HG02840 (cell line): ENCODE measurements around the gene CDC16.
"Not testable (repeated sequence)": the region's sequence is repeated elsewhere in the genome, so short reads cannot be mapped to it uniquely, and the experiment has no call there.

ENCODE experiments used
- ATAC-seq: cut with Tn5 transposase; IDR thresholded peaks from one replicate; pipeline ENCODE4 v1.9.1; 2021; ENCODE audit warnings: mild to moderate bottlenecking, moderate library complexity, moderate number of reproducible peaks; ENCODE audit not compliant: unreplicated experiment, low FRiP score

CDC16 gene, protein sequence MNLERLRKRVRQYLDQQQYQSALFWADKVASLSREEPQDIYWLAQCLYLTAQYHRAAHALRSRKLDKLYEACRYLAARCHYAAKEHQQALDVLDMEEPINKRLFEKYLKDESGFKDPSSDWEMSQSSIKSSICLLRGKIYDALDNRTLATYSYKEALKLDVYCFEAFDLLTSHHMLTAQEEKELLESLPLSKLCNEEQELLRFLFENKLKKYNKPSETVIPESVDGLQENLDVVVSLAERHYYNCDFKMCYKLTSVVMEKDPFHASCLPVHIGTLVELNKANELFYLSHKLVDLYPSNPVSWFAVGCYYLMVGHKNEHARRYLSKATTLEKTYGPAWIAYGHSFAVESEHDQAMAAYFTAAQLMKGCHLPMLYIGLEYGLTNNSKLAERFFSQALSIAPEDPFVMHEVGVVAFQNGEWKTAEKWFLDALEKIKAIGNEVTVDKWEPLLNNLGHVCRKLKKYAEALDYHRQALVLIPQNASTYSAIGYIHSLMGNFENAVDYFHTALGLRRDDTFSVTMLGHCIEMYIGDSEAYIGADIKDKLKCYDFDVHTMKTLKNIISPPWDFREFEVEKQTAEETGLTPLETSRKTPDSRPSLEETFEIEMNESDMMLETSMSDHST

DNA sequence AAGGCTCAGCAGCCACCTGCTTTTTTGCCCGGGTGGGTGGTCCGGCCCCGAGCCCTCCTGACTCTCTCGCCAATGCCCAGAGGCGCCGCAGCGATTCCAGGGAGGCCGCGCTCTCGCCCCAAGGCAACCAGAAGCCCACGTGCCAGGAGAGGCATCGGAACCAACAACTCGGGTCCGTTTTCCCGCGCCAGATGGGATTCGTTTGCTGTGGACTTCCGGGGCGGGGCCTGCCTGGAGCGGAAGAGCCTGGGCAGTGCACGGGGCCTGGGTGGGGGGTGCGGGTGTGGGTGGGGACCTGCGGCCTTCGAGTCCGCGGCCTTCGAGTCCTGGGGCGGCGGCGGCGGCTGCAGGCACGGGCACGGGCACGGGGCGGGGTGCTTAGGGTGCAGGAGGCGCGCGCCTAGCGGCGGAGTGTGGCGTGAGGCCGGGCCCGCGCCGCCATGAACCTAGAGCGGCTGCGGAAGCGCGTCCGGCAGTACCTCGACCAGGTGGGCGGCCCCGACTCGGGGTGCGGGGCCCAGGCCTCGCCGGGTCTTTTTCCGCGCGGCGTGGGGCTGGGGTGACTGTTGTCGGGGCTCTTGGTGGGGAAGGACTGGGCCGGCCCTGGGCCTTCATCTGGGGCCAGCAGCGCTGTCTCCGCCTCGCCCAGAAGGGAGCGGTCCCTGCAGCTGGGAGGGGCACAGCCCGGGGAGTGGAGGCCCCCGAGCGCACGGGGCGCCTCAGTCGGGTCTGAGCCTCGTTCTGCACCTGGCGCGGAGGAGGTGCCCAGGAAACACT is at the start of gene CDC16:
TSS of gene CDC16 (plus strand) at position 253 of the 777 bp plus-strand sequence. CDS start at position 441, 188 bp downstream.
- ATAC-seq: peak; percentile 85

DNA sequence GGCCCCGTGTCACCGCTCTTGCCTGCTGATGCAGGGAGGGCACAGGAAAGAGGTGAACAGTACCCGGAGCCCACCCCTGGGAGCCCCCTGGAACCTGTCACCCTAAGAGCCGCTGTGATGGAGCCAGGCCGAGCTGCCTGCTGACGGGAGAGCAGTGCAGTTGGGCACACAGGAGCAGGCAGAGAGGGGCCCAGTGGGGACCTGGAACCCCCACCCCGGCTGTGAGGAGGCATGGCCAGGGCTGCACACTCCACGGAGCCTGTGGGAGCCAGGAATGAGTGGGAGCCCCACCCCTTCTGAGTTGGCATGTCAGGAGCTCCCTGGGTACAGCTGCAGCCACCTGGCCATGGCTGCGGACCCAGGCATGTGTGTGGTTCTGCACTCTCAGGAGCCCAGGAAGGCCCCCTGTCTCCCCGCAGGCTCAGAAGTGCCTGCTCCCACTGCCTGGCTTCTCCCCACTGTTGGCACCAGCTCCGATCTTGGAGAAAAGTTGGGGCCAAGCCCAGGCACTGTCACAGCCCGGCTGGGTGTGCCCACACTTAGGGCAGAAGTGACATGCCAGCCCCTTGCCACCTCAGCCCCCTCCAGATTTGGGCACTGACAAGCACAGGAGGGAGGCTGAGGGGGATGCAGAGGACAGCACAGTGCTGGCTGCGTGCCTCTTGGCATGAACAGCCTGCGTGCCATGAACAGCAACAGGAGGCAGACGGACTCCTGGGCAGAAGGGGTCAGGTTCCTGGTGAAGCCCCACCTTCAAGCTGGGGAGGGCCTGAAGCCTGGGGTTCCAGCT is 49.3 kb upstream of the CDC16 start:
- no peak for ATAC-seq

DNA sequence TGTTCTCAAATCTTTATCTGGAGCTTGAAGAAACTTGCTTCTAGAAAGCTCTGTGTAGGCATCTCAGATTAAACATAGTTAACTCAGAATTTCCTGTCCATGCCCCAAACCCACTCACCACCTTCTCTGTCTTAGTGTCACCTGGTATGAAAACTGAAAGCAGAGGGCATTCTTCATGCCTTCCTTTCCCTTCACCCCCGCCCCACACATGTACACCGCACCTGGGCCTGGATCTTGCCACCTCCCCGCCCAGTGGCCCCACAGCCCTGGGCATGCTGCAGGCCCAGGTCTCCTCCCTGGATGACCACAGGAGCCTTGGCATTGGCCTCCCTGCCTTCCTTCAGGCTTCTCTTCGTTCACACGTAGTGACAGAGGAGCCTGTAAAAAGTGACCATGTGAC is 39.8 kb upstream of the CDC16 start:
- no peak for ATAC-seq

DNA sequence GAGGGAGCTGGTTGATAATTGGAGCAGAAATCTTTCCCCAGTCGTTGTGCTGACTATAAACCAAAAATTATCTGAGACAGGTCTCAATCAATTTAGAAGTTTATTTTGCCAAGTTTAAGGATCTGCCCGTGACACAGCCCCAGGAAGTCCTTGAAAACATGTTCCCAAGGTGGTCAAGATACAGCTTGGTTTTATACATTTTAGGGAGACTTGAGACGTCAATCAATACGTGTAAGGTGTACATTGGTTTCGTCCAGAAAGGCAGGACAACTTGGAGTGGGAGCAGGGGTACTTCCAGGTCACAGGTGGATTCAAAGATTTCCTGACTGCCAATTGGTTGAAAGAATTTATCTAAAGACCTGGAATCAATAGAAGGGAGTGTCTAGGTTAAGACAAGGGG is 38.1 kb upstream of the CDC16 start:
- ATAC-seq: no peak

DNA sequence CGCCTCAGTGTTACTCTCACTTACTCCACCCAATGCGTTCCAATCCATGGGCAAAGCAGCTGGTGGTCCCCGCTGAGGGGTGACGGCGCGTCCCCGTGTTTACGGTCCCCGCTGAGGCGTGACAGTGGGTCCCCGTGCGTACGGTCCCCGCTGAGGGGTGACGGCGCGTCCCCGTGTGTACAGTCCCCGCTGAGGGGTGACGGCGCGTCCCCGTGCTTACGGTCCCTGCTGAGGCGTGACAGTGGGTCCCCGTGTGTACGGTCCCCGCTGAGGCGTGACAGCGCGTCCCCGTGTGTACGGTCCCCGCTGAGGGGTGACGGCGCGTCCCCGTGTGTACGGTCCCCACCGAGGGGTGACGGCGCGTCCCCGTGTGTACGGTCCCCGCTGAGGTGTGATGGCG is 36.1 kb upstream of the CDC16 start:
- ATAC-seq: no peak

DNA sequence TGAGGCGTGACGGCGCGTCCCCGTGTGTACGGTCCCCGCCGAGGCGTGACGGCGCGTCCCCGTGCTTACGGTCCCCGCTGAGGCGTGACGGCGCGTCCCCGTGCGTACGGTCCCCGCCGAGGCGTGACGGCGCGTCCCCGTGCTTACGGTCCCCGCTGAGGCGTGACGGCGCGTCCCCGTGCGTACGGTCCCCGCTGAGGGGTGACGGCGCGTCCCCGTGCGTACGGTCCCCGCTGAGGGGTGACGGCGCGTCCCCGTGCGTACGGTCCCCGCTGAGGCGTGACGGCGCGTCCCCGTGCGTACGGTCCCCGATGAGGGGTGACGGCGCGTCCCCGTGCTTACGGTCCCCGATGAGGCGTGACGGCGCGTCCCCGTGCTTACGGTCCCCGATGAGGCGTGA is 35.2 kb upstream of the CDC16 start:
- ATAC-seq: not testable (repeated sequence)

DNA sequence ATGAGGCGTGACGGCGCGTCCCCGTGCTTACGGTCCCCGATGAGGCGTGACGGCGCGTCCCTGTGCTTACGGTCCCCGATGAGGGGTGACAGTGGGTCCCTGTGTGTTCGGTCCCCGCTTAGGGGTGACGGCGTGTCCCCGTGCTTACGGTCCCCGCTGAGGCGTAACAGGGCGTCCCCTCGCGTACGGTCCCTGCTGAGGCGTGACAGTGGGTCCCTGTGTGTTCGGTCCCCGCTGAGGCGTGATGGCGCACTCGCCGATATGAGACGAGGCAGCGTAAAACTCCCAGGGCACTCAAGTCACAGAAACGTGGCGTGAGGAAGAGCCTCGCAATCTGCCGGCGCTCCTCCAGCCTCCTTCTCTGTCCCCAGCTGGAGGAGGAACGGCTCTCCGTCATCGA is 34.7 kb upstream of the CDC16 start:
- no peak for ATAC-seq

DNA sequence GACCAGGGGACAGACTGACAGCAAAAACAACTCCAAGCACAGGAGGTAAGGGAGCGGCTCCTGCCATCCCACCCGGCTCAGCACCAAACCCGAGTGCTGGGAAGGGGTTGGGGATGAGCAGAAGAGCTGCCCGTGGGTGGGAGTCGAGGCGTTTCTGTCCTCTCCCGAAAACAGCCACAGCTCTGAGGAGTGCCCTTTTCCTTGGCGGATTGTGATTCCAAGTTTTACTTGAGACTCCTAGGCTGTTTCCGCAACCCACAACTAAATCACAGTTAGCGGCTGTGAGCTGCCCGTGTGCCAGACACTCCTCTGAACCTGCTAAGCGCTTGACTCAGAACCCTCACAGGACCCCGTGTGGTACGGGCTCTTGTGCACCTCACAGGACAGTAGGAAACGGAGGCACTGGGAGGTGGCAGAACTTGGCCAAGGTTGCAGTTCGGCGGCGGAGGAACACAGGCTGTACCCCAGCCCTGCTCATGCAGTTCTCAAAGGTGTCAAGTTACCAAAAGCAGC is 34.2 kb upstream of the CDC16 start:
- ATAC-seq: no peak

DNA sequence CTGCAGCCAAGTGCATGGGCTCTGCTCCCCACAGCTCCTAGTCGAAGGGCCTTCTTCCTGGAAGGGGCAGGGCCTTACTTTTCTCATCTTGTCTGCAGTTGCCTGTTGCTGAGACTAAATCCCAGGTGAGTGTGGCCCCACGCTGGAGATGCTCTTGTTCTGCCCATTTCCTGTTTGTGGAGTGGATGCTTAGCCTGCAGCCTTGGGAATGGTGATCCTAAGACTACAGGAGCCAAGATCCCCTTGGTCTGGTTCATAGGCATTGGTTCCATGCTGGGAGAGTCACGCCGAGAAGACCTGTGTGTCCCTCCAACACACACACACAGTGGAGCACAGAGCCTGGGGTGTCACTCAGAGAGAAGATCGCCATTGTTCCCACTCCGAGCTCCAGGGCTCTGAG is 32.1 kb upstream of the CDC16 start:
- ATAC-seq: no peak

DNA sequence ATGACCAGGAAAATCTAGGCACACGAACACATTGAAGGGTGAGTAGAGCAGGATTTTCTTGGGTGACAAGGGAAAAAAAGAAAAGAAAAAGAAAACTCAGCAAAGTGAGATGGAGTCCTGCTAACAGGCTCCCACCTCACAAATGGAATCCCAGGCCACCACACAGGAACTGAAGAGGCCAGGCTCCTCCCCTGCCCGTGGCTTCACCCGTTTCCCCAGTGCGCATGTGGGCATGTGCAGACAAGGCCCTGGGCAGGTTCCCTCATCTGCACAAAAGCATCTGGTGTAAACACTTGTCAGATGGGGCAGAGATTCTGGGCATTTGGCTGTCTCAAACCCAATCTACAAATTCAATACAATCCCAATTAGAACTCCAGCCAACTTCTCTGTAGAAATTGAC is 31.2 kb upstream of the CDC16 start:
- ATAC-seq: no peak

DNA sequence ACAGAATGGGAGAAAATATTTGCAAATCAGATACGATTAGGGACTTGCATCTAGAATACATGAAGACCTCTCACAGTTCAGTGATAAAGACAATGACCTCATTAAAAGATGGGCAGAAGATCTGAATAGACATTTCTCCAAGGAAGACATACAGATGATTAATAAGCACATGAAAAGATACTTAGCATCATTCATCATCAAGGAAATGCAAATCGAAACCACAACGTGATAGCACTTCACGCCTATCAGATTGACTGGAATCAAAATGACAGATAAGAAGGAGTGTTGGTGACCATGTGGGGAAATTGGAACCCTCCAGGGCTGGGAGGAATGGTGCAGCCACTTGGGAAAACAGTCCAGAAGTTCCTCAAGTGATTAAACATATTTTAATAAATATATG is 29.8 kb upstream of the CDC16 start:
- ATAC-seq: no peak

DNA sequence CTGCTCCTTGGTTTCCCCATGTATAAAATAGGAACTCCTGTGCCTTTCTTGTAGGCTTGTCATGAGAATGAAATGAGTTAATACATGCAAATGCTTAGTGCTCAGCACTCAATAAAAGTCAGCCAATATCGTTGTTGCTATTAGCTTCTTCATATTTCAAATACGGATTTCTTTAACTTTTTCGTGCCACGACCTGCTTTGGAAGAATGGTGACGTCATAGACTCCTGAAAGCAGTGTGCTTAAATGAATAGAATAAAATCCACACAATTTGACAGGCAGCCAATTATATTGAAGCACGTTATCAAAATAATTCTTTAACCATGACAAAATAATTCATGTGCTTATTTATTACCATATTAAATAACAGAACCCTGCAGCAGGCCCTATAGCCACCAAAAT is 26.6 kb upstream of the CDC16 start:
- ATAC-seq: no peak

DNA sequence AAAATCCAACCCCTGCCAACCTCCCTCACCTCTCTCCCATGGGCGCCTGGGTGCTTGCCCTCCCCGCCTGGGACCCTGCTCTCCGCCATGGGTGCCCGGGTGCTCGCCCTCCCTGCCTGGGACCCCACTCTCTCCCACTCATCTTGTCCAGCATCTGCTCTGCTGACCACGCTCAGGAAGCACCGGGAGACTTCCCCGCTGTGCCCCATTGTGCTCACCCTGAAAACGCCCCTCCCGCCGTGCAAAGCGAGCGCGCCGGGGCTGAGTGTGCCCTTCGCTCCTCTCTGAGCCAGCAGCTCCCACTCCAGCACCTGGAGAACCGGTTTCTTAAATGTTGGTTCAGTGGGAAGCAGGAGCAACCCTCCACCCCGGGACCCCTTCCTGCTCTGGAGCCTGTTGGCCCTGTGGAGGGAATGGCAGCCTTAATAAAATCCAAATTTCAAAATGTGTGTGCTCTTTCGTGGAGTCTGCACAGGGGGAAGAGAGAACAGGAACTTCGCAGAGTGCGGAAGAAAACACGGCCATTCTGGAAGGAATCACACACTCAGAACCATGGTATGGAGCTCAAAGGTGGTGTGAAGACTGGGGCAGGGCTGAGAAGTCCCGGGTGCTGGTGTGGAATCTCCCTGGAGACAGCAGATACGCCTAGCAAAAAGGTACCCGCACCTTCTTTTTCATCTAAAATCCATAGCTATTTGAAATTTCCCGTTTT is 23.1 kb upstream of the CDC16 start:
- no peak for ATAC-seq

DNA sequence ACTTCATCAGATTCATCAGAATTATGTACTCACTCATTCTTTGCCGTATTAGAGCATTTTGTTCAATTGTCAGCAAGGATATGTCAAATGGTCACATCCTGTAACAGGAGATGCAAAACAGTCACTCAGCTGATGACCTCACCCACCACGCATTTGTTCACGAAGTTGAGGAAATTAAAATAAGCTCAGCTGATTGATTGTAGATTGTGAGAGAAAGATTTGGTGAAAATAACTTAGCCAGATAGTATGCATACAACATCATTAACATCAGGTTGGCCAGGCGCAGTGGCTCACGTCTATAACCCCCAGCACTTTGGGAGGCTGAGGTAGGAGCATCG is 22.6 kb upstream of the CDC16 start:
- ATAC-seq: no peak

DNA sequence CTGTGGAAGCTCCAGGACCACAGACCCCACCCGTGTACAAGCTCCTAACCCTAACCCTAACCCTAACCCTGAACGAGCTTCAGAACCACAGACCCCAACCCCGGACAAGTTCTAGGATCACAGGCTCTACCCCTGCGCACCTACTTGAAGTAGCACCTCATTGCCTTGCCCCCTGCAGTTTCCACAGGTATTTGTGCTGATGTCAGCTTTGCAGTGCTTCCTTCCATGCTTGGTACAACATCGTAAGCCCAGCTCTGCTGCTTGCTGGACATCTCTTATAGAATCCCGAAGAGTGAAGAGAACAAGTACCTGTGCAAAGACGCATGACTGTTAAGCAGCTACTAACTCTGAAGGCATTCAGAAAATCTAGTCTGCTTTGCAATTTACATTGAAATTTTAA is 20.7 kb upstream of the CDC16 start:
- no peak for ATAC-seq

DNA sequence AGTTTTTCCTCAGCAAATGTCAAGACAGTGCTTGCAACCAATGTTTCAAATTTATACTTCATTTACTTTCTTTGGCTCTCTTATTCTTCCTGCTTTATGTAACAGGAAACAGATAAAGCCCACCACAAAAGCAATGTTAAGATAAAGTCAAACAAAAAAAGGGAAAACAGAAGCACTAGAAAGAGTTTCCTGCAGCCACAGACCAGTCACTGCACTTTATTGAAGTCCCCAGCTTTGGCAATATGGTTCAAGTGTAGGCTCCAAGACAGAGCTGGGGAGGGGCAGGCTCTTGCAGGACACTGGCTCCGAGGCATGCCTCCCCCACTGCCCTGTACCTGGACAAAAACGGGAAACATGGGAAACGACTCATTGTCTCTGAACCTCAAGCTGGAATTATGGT is 15.3 kb upstream of the CDC16 start:
- no peak for ATAC-seq

DNA sequence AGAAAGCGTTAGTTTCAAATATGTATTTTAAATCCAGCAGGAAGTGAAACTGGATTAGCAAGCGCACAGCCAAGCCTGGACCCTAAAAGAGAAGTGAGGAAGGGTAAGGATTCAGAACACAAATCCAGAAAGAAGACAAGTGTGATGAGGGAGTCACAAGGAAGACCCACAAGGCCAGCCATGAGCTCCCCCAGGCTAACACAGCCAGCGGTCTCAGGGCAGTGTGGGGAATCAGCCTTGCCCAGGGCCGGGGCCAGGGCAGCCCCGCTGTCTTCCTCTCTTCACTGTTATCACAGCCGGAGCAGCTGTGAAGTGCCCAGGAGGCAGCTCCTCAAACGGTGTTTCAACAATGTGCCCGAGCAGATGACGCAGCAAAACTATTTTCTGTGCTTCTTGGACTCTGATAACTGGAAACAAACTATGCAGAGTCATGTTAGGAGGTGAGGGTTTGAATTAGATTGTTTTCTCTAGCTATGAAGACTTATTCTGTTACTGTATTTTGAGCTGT is 12.2 kb upstream of the CDC16 start:
- ATAC-seq: no peak

DNA sequence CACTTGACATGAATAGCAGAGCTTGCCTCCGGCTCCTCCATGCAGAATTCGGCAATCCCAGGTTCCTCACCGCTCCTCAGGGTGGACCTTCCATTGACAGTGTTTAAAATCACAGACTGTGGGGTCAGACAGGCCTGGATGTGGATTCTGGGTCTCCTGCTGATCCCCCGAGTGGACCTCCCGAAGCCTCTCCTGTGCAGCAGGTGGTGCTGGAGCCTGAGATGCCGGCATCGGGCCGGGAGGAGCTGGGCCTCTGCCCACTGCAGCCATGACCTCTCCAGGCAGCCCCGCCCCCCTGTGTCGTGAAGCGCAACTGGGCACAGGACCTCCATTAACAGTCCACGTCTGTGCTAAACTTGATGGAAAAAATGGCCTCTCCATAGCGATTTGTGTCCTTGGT is 10.5 kb upstream of the CDC16 start:
- ATAC-seq: no peak

DNA sequence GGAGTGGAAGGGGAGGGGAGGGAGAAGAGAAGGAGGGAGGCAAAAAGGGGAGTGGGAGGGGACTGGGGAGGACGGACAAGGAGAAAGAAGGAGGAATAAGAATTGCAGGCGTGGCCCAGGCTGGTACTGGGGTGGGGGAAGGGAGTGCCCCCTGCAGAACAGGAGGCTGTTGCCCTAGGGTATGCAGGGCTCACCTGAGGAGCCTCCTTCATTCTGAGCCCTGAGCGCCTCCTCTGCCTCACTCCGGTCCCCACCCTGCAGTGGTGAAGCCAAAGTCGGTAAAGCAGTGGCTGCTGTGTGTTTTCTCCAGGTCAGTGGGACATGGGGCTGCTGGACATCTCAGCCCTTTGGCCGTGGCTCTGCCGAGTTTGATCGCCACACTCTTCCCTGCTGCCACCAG is 9.1 kb upstream of the CDC16 start:
- no peak for ATAC-seq

DNA sequence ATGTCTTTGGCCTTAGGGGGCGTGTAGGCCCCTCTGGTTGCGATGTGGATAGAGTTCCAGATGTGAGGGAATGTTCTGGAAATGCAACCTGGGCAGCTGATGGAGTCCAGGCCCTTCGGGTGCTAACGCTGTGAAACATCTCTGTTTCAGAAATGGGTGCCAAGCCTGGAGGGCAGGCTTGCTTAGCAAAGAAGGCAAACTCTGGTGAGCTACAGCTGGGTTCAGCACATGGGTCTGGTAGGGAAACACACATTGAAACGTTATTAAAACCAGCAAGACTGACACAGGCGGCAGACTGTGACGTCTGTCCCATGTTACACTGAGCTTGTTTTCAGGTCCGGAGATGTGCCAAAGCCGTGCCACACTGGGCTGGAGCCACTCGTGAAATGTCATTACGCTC is 8.6 kb upstream of the CDC16 start:
- ATAC-seq: no peak
